Panc1 (cell line): Measurements from ENCODE around the gene IMPG2. TPM values are rescaled to one million over a fixed set of nuclear protein-coding genes. Genes with fewer than 3 reads are reported as not detected.

Experiments used
- ATAC-seq: fragments of 200-7000 bp; cut with Tn5 transposase; 2 replicates; pipeline ENCODE4 v1.9.1; 2020; ENCODE audit warnings: mild to moderate bottlenecking, moderate library complexity
- BruUV-seq: library from RNA; stranded (reverse); fragments of 400-500 nt; replicated peaks from 2 replicates; lab custom pipeline; 2021; lab: Mats Ljungman, UMichigan
- CTCF ChIA-PET: fragments of 300-600 bp; sonication (Branson Sonifier 250); formaldehyde crosslinking; loops from one replicate; lab custom pipeline; 2022; ENCODE audit warnings: antibody characterized with exemption; lab: Charles Lee
- POLR2A ChIA-PET: fragments of 300-600 bp; sonication (Branson Sonifier 250); formaldehyde crosslinking; loops from one replicate; lab custom pipeline; 2022; ENCODE audit warnings: antibody characterized with exemption; lab: Charles Lee
- DNase-seq: peaks from one replicate; pipeline ENCODE4 v3.0.0-alpha.2; 2010; ENCODE audit warnings: low read depth, low spot score
- H3K27ac ChIP-seq: 2 replicates; pipeline ENCODE4 v1.5.1; 2011; ENCODE audit warnings: mild to moderate bottlenecking, low read length, inconsistent platforms
- H3K27me3 ChIP-seq: fragments of 200-500 bp; sonication (Bioruptor generic); 2 replicates; pipeline ENCODE4 v1.6.0; 2014; ENCODE audit warnings: low read length, inconsistent platforms; ENCODE audit not compliant: control insufficient read depth, insufficient read depth
- H3K36me3 ChIP-seq: fragments of 200-500 bp; sonication (Bioruptor generic); 2 replicates; pipeline ENCODE4 v1.5.1; 2014; ENCODE audit warnings: inconsistent platforms, mild to moderate bottlenecking, low read length, moderate library complexity; ENCODE audit not compliant: control insufficient read depth, insufficient read depth
- H3K4me1 ChIP-seq: 2 replicates; pipeline ENCODE4 v1.5.1; 2011; ENCODE audit warnings: inconsistent platforms, mild to moderate bottlenecking, low read length, moderate library complexity; ENCODE audit not compliant: control insufficient read depth, insufficient read depth
- H3K4me3 ChIP-seq, 2 experiments: 2 replicates each; pipeline ENCODE4 v1.5.1; 2011 to 2012; ENCODE audit warnings: low read depth in 2 of 2, low read length in 2 of 2, mild to moderate bottlenecking in 2 of 2, inconsistent platforms in 1 of 2, moderate library complexity in 1 of 2
- H3K9me3 ChIP-seq: fragments of 200-500 bp; sonication (Bioruptor generic); 2 replicates; pipeline ENCODE4 v1.5.1; 2014; ENCODE audit warnings: low read depth, mild to moderate bottlenecking, inconsistent platforms, low read length, moderate library complexity; ENCODE audit not compliant: control insufficient read depth, insufficient read depth
- CTCF ChIP-seq: fragments of 450-650 bp; IDR thresholded peaks from 2 replicates; pipeline ENCODE4 v1.5.1; 2017; ENCODE audit warnings: mild to moderate bottlenecking
- POLR2AphosphoS5 ChIP-seq: IDR thresholded peaks from 2 replicates; pipeline ENCODE4 v1.6.1; 2012; ENCODE audit warnings: mild to moderate bottlenecking, low read depth, low read length, moderate library complexity
- REST ChIP-seq, 2 experiments: IDR thresholded peaks; 2 replicates each; pipeline ENCODE4 v1.6.1; 2011 to 2012; ENCODE audit warnings: low read depth in 2 of 2, control low read depth in 1 of 2, low read length in 1 of 2, mild to moderate bottlenecking in 1 of 2, moderate library complexity in 1 of 2; ENCODE audit not compliant: insufficient read depth in 1 of 2
- SIN3A ChIP-seq: IDR thresholded peaks from 2 replicates; pipeline ENCODE4 v1.6.1; 2012; ENCODE audit warnings: low read depth, mild to moderate bottlenecking, low read length, moderate library complexity, borderline replicate concordance; ENCODE audit not compliant: insufficient read depth
- TCF7L2 ChIP-seq: IDR thresholded peaks from 2 replicates; pipeline ENCODE4 v1.6.1; 2011; ENCODE audit warnings: mild to moderate bottlenecking, low read depth, low read length, inconsistent platforms
- in situ Hi-C: cut with HindIII; loops from 2 replicates; pipeline ENCODE4 v1.10.0; 2016; ENCODE audit warnings: low sequenced_read_pairs, low pct_unique_long_range_greater_than_20kb
- intact Hi-C: fragments of 100-400 bp; cut with micrococcal nuclease; formaldehyde crosslinking; loops from one replicate; pipeline ENCODE4 v1.10.0; 2022; ENCODE audit not compliant: unreplicated experiment
- total RNA-seq: library from RNA; stranded (reverse); gene quantifications from one replicate; pipeline ENCODE4 v1.2.1, GENCODE V29; 2021; ENCODE audit not compliant: unreplicated experiment

The IMPG2 gene
- total RNA-seq, 1 experiment from 2014 or later: 0.10 TPM

DNA sequence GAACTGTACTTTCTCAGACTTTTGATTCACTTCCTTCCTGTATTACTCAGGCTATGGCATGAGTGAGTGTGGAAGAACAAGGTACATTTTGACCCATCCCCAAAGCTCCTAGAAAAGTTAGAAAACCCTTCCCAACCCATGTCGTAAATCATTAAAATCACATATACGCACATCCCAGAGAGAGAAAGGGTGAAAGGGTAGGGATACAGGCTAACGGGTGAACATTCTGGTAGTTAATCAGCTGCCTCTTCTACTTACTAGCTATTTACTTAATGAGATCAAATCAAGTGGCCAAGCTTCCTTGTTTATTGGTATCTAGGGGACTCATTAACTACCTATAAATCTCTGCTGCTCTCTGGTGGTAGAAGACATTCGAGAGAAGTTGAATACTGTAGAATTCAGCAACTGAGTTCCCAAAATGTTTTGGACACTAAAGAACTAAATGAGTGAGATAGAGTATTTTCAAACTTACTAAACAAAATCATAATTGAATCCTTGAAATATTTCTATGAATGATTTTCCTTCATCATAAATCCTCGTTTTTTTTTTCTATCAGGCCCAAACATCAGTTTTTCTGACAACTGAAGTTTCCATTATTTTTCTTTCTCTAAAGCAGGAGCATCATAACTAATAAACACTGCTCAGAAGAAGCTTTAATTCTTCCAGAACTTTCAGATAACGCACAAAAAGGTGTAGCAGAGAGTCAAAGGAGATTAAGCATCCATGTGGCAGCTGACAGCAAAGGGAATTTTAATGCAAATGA is 124.2 kb downstream of the IMPG2 start:
- CTCF ChIA-PET: no interaction called here
- POLR2A ChIA-PET: no interaction called here
- intact Hi-C loops (loop anchor here (10.0 kb wide), 1 partner anchor 101 kb away; no protein-coding TSS in a partner anchor), in situ Hi-C loops (no loop called here)
- Histone ChIP-seq H3K36me3 (no peaks in the 10 kb centered on the region), H3K27me3 (peaks cover 3% of the 10 kb centered on the region; the same call in 1 of the 2 replicates), H3K27ac (no peak overlapping the region), H3K9me3 (no peaks in the 10 kb centered on the region), H3K4me1 (no peaks in the 10 kb centered on the region), H3K4me3 (no peak overlapping the region)
- ATAC-seq: peak; percentile 65; the same call in 1 of the 2 replicates
- DNase-seq: peak; percentile 12
- no TSS peak for BruUV-seq
- TF ChIP-seq POLR2AphosphoS5 (no peak), CTCF (peak; percentile 59; the same call in 1 of the 2 replicates), TCF7L2 (no peak), SIN3A (no peak), REST (IDR thresholded peaks at IDR 0.05; ENCODE audit: insufficient read depth in 1 of 2, low read depth in 2 of 2, low read length in 1 of 2) (no peak)

GRCh38 chr3:101194392-101194791 is 126.0 kb downstream of the IMPG2 start:
- POLR2A ChIA-PET: no interaction called here
- no peaks in the 10 kb centered on the region for H3K4me1 ChIP-seq
- no peak for TF ChIP-seq CTCF
- TF ChIP-seq TCF7L2: no peak
- TF ChIP-seq POLR2AphosphoS5: no peak
- no peak for TF ChIP-seq SIN3A
- TF ChIP-seq REST (IDR thresholded peaks at IDR 0.05; ENCODE audit: insufficient read depth in 1 of 2, low read depth in 2 of 2, low read length in 1 of 2): no peak
- ATAC-seq (no peak), DNase-seq (no peak)
- H3K27ac ChIP-seq: no peak overlapping the region
- in situ Hi-C loops (no loop called here), intact Hi-C loops (loop anchor here (10.0 kb wide), 1 partner anchor 100 kb away; no protein-coding TSS in a partner anchor)
- H3K9me3 ChIP-seq: no peaks in the 10 kb centered on the region
- CTCF ChIA-PET: no interaction called here
- no peaks in the 10 kb centered on the region for H3K36me3 ChIP-seq
- no TSS peak for BruUV-seq
- H3K4me3 ChIP-seq: no peak overlapping the region
- H3K27me3 ChIP-seq: 0 out of 2 replicates have a peak, but pooled peaks cover 3% of the 10 kb centered on the region
